Colonic mucosa (tissue), 4 donors: ENCODE measurements around the gene SPTAN1. TPM values are rescaled to one million over a fixed set of nuclear protein-coding genes. Genes with fewer than 3 reads are reported as not detected.

Source experiments
- DNase-seq: peaks from one replicate; pipeline ENCODE4 v3.0.0-alpha.2; 2020
- H3K27ac ChIP-seq: fragments of 200-600 bp; one replicate; pipeline ENCODE4 v1.8.0; 2021
- H3K27me3 ChIP-seq: fragments of 200-600 bp; one replicate; pipeline ENCODE4 v1.8.0; 2021
- H3K36me3 ChIP-seq: fragments of 200-600 bp; one replicate; pipeline ENCODE4 v1.8.0; 2021
- H3K4me1 ChIP-seq: fragments of 200-600 bp; one replicate; pipeline ENCODE4 v1.8.0; 2021; ENCODE audit warnings: mild to moderate bottlenecking
- H3K4me3 ChIP-seq: fragments of 200-600 bp; one replicate; pipeline ENCODE4 v1.8.0; 2021
- H3K9ac ChIP-seq, 2 donors: one replicate each; pipeline ENCODE4 v1.7.0; 2013; ENCODE audit warnings: control low read depth in 2 of 2, low read depth in 2 of 2, low read length in 2 of 2
- H3K9me3 ChIP-seq: fragments of 200-600 bp; one replicate; pipeline ENCODE4 v1.8.0; 2021
- CTCF ChIP-seq: fragments of 200-600 bp; IDR thresholded peaks from one replicate; pipeline ENCODE4 v1.8.0; 2022; ENCODE audit warnings: antibody characterized with exemption, mild to moderate bottlenecking
- intact Hi-C: fragments of 100-400 bp; cut with DNase I; formaldehyde crosslinking; loops from one replicate; pipeline ENCODE4 v1.14.1; 2022
- total RNA-seq, 2 donors: library from RNA; stranded (reverse); fragmentation: NEBNext Ultra II Directional in 1 of 2; extraction: Animal tissue kit (Norgen Biotek cat#: 25700) in 1 of 2; gene quantifications; one replicate each; pipeline ENCODE4 v1.2.1, GENCODE V29; 2021
- donor health status: healthy.
- donor health status: DM: no; HTN: no; CAD: no.
- donor health status: DM: no; HTN: no; CAD: no.

The SPTAN1 gene
- total RNA-seq, 2 donors from 2014 or later, result 263 to 282 TPM

- Histone ChIP-seq H3K9ac (no peak overlapping the region), H3K36me3 (peaks cover 31% of the 10 kb centered on the region), H3K4me3 (no peak overlapping the region), H3K27ac (no peak overlapping the region), H3K27me3 (no peaks in the 10 kb centered on the region), H3K9me3 (no peaks in the 10 kb centered on the region), H3K4me1 (peaks cover 7% of the 10 kb centered on the region)
- DNase-seq, result no peak
- no peak for TF ChIP-seq CTCF
- intact Hi-C loops, result no loop called here
Measured at GRCh38 chr9:128632486-128632885, 80.1 kb downstream of the SPTAN1 start.

- Histone ChIP-seq H3K27ac (no peak overlapping the region), H3K9me3 (no peaks in the 10 kb centered on the region), H3K36me3 (peaks cover 26% of the 10 kb centered on the region), H3K4me1 (peaks cover 7% of the 10 kb centered on the region), H3K4me3 (no peak overlapping the region), H3K9ac (no peak overlapping the region), H3K27me3 (no peaks in the 10 kb centered on the region)
- TF ChIP-seq CTCF, result no peak
- intact Hi-C loops, result no loop called here
- no peak for DNase-seq
Measured at GRCh38 chr9:128633057-128633456, 80.7 kb downstream of the SPTAN1 start.

- H3K36me3 ChIP-seq, result peaks cover 26% of the 10 kb centered on the region
- no peak overlapping the region for H3K4me3 ChIP-seq
- no peak for DNase-seq
- no peaks in the 10 kb centered on the region for H3K27me3 ChIP-seq
- H3K4me1 ChIP-seq, result peaks cover 7% of the 10 kb centered on the region
- peak overlapping the region in 1 of 2 donors; percentile 19 for H3K9ac ChIP-seq
- H3K9me3 ChIP-seq, result no peaks in the 10 kb centered on the region
- intact Hi-C loops, result no loop called here
- H3K27ac ChIP-seq, result no peak overlapping the region
- TF ChIP-seq CTCF, result no peak
Measured at GRCh38 chr9:128633601-128634000, 81.2 kb downstream of the SPTAN1 start.

GRCh38 chr9:128634111-128634510 is 81.7 kb downstream of the SPTAN1 start:
- DNase-seq, result no peak
- intact Hi-C loops, result no loop called here
- no peak for TF ChIP-seq CTCF
- Histone ChIP-seq H3K4me1 (peaks cover 7% of the 10 kb centered on the region), H3K9me3 (no peaks in the 10 kb centered on the region), H3K27ac (no peak overlapping the region), H3K36me3 (peaks cover 26% of the 10 kb centered on the region), H3K9ac (peak overlapping the region in 1 of 2 donors; percentile 77), H3K4me3 (no peak overlapping the region), H3K27me3 (no peaks in the 10 kb centered on the region)

GRCh38 chr9:128634651-128635262 is 82.4 kb downstream of the SPTAN1 start:
- H3K27ac ChIP-seq, result peak overlapping the region; percentile 89
- peaks cover 26% of the 10 kb centered on the region for H3K36me3 ChIP-seq
- TF ChIP-seq CTCF, result no peak
- peaks cover 7% of the 10 kb centered on the region for H3K4me1 ChIP-seq
- no peaks in the 10 kb centered on the region for H3K9me3 ChIP-seq
- no peak overlapping the region for H3K4me3 ChIP-seq
- peak overlapping the region; percentile 7 to 77 for H3K9ac ChIP-seq
- DNase-seq, result no peak
- intact Hi-C loops, result no loop called here
- H3K27me3 ChIP-seq, result no peaks in the 10 kb centered on the region
